Epithelial cell of proximal tubule (primary cell): ENCODE data around the gene COL26A1. TPM values are rescaled to one million over a fixed set of nuclear protein-coding genes. Genes with fewer than 3 reads are reported as not detected.

Experiments used
- DNase-seq: peaks from one replicate; pipeline ENCODE4 v3.0.0-alpha.2; 2011; ENCODE audit warnings: low read depth
- H3K4me3 ChIP-seq: 2 replicates; pipeline ENCODE4 v1.5.1; 2011; ENCODE audit warnings: low read depth, mild to moderate bottlenecking, low read length
- CTCF ChIP-seq: conservative IDR thresholded peaks from 2 replicates; pipeline ENCODE4 v1.5.1; 2012; ENCODE audit warnings: low read depth, mild to moderate bottlenecking, low read length
- total RNA-seq: library from RNA; depleted of rRNA; stranded (reverse); fragments of >200 nt; gene quantifications from 2 replicates; pipeline ENCODE4 v1.2.3, GENCODE V29; 2015

COL26A1 gene
- total RNA-seq, 1 donor from 2014 or later = not detected

GRCh38 chr7:101596898-101597297 is 234.2 kb downstream of the COL26A1 start:
- no peak overlapping the region for H3K4me3 ChIP-seq
- DNase-seq = no peak
- TF ChIP-seq CTCF = no peak

- H3K4me3 ChIP-seq = no peak overlapping the region
- TF ChIP-seq CTCF = no peak
- no peak for DNase-seq
Measured at GRCh38 chr7:101597941-101598340, 235.3 kb downstream of the COL26A1 start.

GRCh38 chr7:101598422-101598985 is 235.8 kb downstream of the COL26A1 start:
- no peak for TF ChIP-seq CTCF
- DNase-seq = no peak
- no peak overlapping the region for H3K4me3 ChIP-seq

GRCh38 chr7:101598986-101599771 is 236.5 kb downstream of the COL26A1 start:
- TF ChIP-seq CTCF = no peak
- no peak for DNase-seq

GRCh38 chr7:101599787-101600186 is 237.1 kb downstream of the COL26A1 start:
- TF ChIP-seq CTCF = no peak
- no peak overlapping the region for H3K4me3 ChIP-seq
- DNase-seq = no peak

More at GRCh38 chr7:101598986-101599771, 236.5 kb downstream of the COL26A1 start:
- H3K4me3 ChIP-seq = no peak overlapping the region

- no peak overlapping the region for H3K4me3 ChIP-seq
- no peak for DNase-seq
- no peak for TF ChIP-seq CTCF
Measured at GRCh38 chr7:101602082-101602481, 239.4 kb downstream of the COL26A1 start.
